ENCODE data around the gene PPP1R1B. TPM values are rescaled to one million over a fixed set of nuclear protein-coding genes. Genes with fewer than 3 reads are reported as not detected.

PPP1R1B gene
- total RNA-seq, 2 experiments from 2014 or later = not detected

DNA sequence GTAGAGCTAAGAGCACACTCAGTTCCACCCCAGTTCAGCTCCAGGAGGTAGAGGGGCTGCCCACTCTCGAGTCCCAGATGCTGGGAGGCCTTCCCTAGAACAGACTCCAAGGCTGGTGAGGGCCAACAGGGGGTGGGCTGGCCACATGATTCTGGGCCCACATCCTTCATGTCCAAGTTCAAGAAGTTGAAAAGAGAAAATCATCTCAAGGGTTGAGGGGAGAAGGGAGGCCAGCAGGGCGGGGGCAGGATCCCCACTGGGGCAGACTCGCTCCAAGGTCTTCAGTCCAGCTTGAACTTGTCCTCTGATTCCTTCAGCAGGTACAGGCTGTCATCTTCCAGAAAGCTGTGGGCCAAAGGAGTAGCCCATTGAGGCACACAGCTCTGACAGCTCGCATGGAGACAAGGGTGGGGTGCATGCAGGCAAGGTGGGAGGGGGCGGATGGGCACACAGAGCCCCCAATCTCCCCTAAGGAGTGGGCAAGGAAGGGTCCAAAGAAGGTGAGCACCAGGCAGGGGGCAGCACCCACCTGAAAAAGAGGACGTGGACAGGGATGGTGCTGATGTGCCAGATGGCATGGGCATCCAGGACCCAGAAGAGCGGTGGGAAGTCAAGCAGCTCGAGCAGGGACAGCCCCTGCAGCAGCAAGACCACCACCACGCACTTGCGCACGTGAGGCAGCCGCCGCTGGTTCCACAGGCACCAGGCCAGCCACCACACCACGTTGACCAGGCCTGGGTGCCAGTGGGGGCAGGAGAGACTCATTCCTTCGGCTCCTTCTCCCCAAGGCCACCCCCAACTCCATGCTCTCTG lies 46.0 kb downstream of the PPP1R1B start:
- ChIA-PET CTCF (interaction anchor here (0.8 to 12.7 kb wide), 9 partner anchors 9 to 222 kb away, joined by 3 to 146 read pairs (median 4); partner anchors contain the start of gene PGAP3), POLR2A (interaction anchor here (0.6 to 1.6 kb wide), 4 partner anchors 15 to 382 kb away, joined by 3 to 4 read pairs (median 4); partner anchors contain the start of genes CDK12, MED24 and PGAP3)
- Mint-ChIP-seq H3K9me3 (no peaks in the 10 kb centered on the region), H3K4me3 (no peak overlapping the region), H3K36me3 (ENCODE audit: low read depth) (no peaks in the 10 kb centered on the region), H3K4me1 (ENCODE audit: low read depth) (peaks cover 38% of the 10 kb centered on the region), H3K27ac (no peak overlapping the region), H3K27me3 (peaks cover 11% of the 10 kb centered on the region)
- TF ChIP-seq, protein P1, sequence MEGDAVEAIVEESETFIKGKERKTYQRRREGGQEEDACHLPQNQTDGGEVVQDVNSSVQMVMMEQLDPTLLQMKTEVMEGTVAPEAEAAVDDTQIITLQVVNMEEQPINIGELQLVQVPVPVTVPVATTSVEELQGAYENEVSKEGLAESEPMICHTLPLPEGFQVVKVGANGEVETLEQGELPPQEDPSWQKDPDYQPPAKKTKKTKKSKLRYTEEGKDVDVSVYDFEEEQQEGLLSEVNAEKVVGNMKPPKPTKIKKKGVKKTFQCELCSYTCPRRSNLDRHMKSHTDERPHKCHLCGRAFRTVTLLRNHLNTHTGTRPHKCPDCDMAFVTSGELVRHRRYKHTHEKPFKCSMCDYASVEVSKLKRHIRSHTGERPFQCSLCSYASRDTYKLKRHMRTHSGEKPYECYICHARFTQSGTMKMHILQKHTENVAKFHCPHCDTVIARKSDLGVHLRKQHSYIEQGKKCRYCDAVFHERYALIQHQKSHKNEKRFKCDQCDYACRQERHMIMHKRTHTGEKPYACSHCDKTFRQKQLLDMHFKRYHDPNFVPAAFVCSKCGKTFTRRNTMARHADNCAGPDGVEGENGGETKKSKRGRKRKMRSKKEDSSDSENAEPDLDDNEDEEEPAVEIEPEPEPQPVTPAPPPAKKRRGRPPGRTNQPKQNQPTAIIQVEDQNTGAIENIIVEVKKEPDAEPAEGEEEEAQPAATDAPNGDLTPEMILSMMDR (IDR thresholded peaks at IDR 0.05) = peak; percentile 7
- intact Hi-C loops (cut with micrococcal nuclease) = no loop called here
- ATAC-seq (no peak), DNase-seq (no peak)

DNA sequence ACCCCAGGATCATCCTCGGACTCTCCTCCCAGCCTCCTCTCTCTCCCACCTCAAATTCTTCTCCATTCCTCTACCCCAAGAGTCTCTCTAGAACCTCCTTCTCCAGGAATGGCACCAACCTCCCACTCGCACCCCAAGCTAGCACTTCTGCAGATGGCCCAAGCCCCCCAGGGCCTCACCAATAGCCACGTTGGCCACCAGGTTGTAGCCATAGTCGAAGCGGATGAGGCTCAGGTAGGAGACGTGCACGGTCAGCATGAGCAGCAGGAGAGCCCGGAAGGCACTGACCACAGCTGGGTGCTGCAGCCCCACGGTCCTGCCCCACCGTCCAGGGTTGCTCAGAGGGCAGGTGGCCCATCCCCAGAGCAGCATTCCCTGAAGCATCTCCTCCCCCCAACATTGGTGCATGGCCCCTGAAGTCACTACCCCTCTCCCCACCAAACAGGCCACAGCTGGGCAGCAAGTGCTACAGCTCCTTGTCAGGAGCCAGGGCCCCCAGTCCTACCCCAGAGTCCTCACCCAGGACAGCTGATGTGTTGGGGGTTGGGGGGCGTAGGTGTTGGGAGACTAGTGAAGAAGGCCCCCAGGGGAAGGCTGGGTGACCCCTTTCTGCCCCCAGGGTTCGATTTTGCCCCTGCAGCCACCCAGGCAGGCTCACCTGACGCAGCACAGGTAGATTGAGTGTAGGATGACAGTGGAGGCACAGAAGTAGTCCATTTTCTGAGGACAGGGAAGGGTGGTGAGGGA lies 46.8 kb downstream of the PPP1R1B start:
- CTCF ChIA-PET = interaction anchor here (1.3 to 12.7 kb wide), 4 partner anchors 16 to 126 kb away, joined by 4 to 146 read pairs (median 68); no protein-coding TSS in a partner anchor
- Mint-ChIP-seq H3K36me3 (ENCODE audit: low read depth) (no peaks in the 10 kb centered on the region), H3K4me3 (no peak overlapping the region), H3K27me3 (peaks cover 9% of the 10 kb centered on the region), H3K27ac (no peak overlapping the region), H3K9me3 (no peaks in the 10 kb centered on the region), H3K4me1 (ENCODE audit: low read depth) (peaks cover 42% of the 10 kb centered on the region)
- DNase-seq (no peak), ATAC-seq (no peak)
- TF ChIP-seq, protein P1 (IDR thresholded peaks at IDR 0.05) = no peak
- intact Hi-C loops (cut with micrococcal nuclease) = no loop called here
- POLR2A ChIA-PET = interaction anchor here (0.6 to 1.6 kb wide), 2 partner anchors 212 to 258 kb away, joined by 3 read pairs; partner anchors contain the start of gene CDK12

DNA sequence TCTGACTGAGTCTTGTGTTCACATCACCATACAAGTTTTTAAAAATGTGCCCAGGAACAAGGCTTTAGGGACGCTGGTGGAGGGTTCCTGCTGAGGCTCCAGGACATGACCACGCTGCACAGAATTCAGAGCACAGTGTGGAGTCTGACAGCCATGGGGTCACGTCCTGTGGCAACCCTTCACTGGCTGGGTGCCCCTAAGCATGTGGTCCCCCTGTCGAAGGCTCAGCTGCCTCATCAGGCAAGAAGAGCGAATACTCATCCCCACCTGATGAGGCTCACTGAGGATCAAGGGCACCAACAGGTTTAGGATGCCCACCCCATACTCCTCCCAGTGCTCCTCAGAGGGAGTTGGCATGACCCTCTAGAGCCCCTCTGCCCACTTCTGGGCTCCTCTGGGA lies 47.4 kb downstream of the PPP1R1B start:
- no peaks in the 10 kb centered on the region for H3K36me3 Mint-ChIP-seq (ENCODE audit: low read depth)
- H3K27ac Mint-ChIP-seq = no peak overlapping the region
- intact Hi-C loops (cut with micrococcal nuclease) = no loop called here
- ChIA-PET CTCF (interaction anchor here (1.3 to 12.7 kb wide), 4 partner anchors 21 to 127 kb away, joined by 4 to 146 read pairs (median 88); no protein-coding TSS in a partner anchor), POLR2A (interaction anchor here (0.6 to 1.6 kb wide), 4 partner anchors 8 to 258 kb away, joined by 3 to 5 read pairs (median 3); partner anchors contain the start of gene CDK12)
- TF ChIP-seq, protein P1 (IDR thresholded peaks at IDR 0.05) = no peak
- H3K4me1 Mint-ChIP-seq (ENCODE audit: low read depth) = peaks cover 45% of the 10 kb centered on the region
- H3K9me3 Mint-ChIP-seq = no peaks in the 10 kb centered on the region
- peaks cover 6% of the 10 kb centered on the region for H3K27me3 Mint-ChIP-seq
- H3K4me3 Mint-ChIP-seq = no peak overlapping the region
- ATAC-seq (no peak), DNase-seq (no peak)

DNA sequence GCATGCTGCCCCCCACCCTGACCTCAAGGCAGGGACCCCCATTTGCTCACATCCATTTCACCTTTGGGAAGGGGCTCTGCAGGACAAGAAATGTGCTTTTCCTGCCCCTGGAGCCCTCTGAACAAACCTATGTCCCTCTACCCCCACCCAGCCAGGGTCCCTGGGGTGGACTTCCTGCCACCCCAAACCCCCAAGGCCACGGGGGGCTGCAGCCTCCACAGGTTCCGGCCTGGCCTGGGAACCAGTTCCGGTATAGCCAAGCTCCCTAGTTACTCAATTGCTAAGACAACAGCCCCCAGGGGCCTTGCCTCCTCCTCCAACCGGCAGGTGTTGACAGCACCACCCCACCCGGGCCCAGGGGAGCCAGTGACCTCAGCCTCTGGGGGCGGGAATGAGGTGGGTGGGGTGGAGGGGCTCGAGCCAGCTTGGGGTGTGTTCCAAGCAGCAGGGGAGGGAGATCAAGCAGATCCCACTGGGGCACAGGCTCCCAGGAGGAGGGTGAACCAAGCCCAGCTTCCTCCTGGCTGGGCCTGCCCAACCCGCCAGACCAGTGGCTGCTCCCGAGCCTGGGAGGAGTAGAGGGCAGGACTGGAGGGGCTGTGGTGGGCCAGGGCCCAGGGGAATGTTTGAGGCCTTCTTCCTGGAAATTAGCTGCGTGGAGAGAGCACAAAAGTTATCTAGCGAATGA lies 48.1 kb downstream of the PPP1R1B start:
- ChIA-PET POLR2A (interaction anchor here (0.7 to 2.5 kb wide), 6 partner anchors 9 to 37 kb away, joined by 3 to 15 read pairs (median 4); partner anchors contain the start of gene PGAP3), CTCF (interaction anchor here (0.7 to 12.7 kb wide), 4 partner anchors 9 to 52 kb away, joined by 3 to 146 read pairs (median 25); partner anchors contain the start of gene TCAP)
- Mint-ChIP-seq H3K36me3 (ENCODE audit: low read depth) (no peaks in the 10 kb centered on the region), H3K4me3 (no peak overlapping the region), H3K27me3 (peaks cover 2% of the 10 kb centered on the region), H3K9me3 (no peaks in the 10 kb centered on the region), H3K4me1 (ENCODE audit: low read depth) (peaks cover 52% of the 10 kb centered on the region), H3K27ac (no peak overlapping the region)
- intact Hi-C loops (cut with micrococcal nuclease) = no loop called here
- DNase-seq = no peak
- ATAC-seq = no peak
- TF ChIP-seq, protein P1 (IDR thresholded peaks at IDR 0.05) = no peak

All from activated CD8-positive, alpha-beta T cell treated with anti-CD3 and anti-CD28 coated beads for 36 hours (primary cell).